ENCODE data around the gene APEH. TPM values are rescaled to one million over a fixed set of nuclear protein-coding genes. Genes with fewer than 3 reads are reported as not detected.

Gene APEH
- total and polyA plus RNA-seq, 2 donors (not counting 1 experiment from before 2014, with no cell fraction given) = 79.4 to 96.2 TPM

DNA sequence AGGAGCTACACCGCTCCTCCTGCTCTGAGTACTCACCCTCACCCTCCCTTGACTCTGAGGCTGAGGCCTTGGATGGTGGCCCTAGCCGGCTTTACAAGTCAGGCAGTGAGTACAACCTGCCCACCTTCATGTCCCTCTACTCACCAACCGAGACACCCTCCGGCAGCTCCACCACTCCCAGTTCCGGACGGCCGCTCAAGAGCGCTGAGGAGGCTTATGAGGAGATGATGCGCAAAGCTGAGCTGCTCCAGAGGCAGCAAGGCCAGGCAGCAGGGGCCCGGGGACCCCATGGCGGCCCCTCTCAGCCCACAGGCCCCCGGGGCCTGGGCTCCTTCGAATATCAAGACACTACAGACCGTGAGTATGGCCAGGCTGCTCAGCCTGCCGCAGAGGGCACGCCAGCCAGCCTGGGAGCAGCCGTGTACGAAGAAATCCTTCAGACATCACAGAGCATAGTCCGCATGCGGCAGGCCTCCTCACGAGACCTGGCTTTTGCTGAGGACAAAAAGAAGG, 21.2 kb upstream of the APEH start:
- no peaks in the 10 kb centered on the region for H3K79me2 ChIP-seq (ENCODE audit: control insufficient read depth, insufficient read depth, low read length)
- ATAC-seq (ENCODE audit: low read depth) (no peak), DNase-seq (no peak)
- H3K36me3 ChIP-seq (replicated peaks in 1 of 2; ENCODE audit: control extremely low read depth in 1 of 2, control insufficient read depth in 1 of 2, extremely low read depth in 1 of 2, insufficient read depth in 2 of 2, low read length in 1 of 2) = no peaks in the 10 kb centered on the region
- no peak overlapping the region for H3K9ac ChIP-seq (ENCODE audit: low read length)
- H3K4me3 Mint-ChIP-seq = no peak overlapping the region
- ChIA-PET CTCF (no interaction called here), POLR2A (no interaction called here)
- no peak overlapping the region for H3K27ac Mint-ChIP-seq
- intact Hi-C loops (cut with micrococcal nuclease) = no loop called here
- H3K9me3 ChIP-seq (ENCODE audit: control extremely low read depth in 1 of 3, control insufficient read depth in 2 of 3, insufficient read depth in 1 of 3, low read length in 2 of 3) = peaks cover 0 to 5% (median 0%) of the 10 kb centered on the region in 3 donors
- TF ChIP-seq EZH2 (IDR thresholded peaks at IDR 0.05; ENCODE audit: borderline replicate concordance, insufficient read depth, low read depth, low read length, poor library complexity, severe bottlenecking) = no peak
- TF ChIP-seq, protein P1, sequence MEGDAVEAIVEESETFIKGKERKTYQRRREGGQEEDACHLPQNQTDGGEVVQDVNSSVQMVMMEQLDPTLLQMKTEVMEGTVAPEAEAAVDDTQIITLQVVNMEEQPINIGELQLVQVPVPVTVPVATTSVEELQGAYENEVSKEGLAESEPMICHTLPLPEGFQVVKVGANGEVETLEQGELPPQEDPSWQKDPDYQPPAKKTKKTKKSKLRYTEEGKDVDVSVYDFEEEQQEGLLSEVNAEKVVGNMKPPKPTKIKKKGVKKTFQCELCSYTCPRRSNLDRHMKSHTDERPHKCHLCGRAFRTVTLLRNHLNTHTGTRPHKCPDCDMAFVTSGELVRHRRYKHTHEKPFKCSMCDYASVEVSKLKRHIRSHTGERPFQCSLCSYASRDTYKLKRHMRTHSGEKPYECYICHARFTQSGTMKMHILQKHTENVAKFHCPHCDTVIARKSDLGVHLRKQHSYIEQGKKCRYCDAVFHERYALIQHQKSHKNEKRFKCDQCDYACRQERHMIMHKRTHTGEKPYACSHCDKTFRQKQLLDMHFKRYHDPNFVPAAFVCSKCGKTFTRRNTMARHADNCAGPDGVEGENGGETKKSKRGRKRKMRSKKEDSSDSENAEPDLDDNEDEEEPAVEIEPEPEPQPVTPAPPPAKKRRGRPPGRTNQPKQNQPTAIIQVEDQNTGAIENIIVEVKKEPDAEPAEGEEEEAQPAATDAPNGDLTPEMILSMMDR (IDR thresholded peaks at IDR 0.05) = no peak
- H3K4me3 ChIP-seq (ENCODE audit: control extremely low read depth in 1 of 5, extremely low read depth in 1 of 5, insufficient read depth in 1 of 5, low read depth in 2 of 5, low read length in 4 of 5) = no peak overlapping the region
- H3K4me1 Mint-ChIP-seq = peaks cover 4% of the 10 kb centered on the region
- no peaks in the 10 kb centered on the region for H3K9me3 Mint-ChIP-seq (ENCODE audit: insufficient read depth)
- H2AFZ ChIP-seq (ENCODE audit: insufficient read depth, low read depth, low read length, poor library complexity, severe bottlenecking) = no peak overlapping the region
- no peak overlapping the region for H3K4me2 ChIP-seq (replicated peaks; ENCODE audit: low read depth, low read length, poor library complexity, severe bottlenecking)
- 78% methylated on average over 20 of the region's 21 CpGs for WGBS (ENCODE audit: insufficient coverage)
- H4K20me1 ChIP-seq (ENCODE audit: control insufficient read depth, insufficient read depth, low read length, poor library complexity, severe bottlenecking) = no peaks in the 10 kb centered on the region
- peaks cover 0 to 11% of the 10 kb centered on the region in 2 donors for H3K4me1 ChIP-seq (ENCODE audit: control insufficient read depth in 2 of 2, insufficient read depth in 2 of 2, low read length in 2 of 2)
- H3K27me3 Mint-ChIP-seq = no peaks in the 10 kb centered on the region
- no peak overlapping the region for H3K27ac ChIP-seq (ENCODE audit: low read length in 2 of 2)
- H3K27me3 ChIP-seq (replicated peaks in 1 of 4; ENCODE audit: control extremely low read depth in 1 of 4, control insufficient read depth in 3 of 4, insufficient read depth in 4 of 4, low read length in 3 of 4) = peaks cover 0 to 5% (median 0%) of the 10 kb centered on the region in 4 experiments

GRCh38 chr3:49653621-49654020, 20.5 kb upstream of the APEH start:
- Mint-ChIP-seq H3K4me1 (peaks cover 4% of the 10 kb centered on the region), H3K4me3 (no peak overlapping the region), H3K27me3 (no peaks in the 10 kb centered on the region), H3K27ac (no peak overlapping the region), H3K9me3 (ENCODE audit: insufficient read depth) (no peaks in the 10 kb centered on the region)
- no peak for ATAC-seq (ENCODE audit: low read depth)
- no peak overlapping the region for H3K4me3 ChIP-seq (ENCODE audit: control extremely low read depth in 1 of 5, extremely low read depth in 1 of 5, insufficient read depth in 1 of 5, low read depth in 2 of 5, low read length in 4 of 5)
- intact Hi-C loops (cut with micrococcal nuclease) = no loop called here
- CTCF ChIA-PET = no interaction called here
- POLR2A ChIA-PET = no interaction called here
- TF ChIP-seq, protein P1 (IDR thresholded peaks at IDR 0.05) = no peak
- no peak for TF ChIP-seq EZH2 (IDR thresholded peaks at IDR 0.05; ENCODE audit: borderline replicate concordance, insufficient read depth, low read depth, low read length, poor library complexity, severe bottlenecking)
- no peaks in the 10 kb centered on the region for H3K36me3 ChIP-seq (replicated peaks in 1 of 2; ENCODE audit: control extremely low read depth in 1 of 2, control insufficient read depth in 1 of 2, extremely low read depth in 1 of 2, insufficient read depth in 2 of 2, low read length in 1 of 2)
- H3K4me1 ChIP-seq (ENCODE audit: control insufficient read depth in 2 of 2, insufficient read depth in 2 of 2, low read length in 2 of 2) = peaks cover 0 to 11% of the 10 kb centered on the region in 2 donors
- H3K79me2 ChIP-seq (ENCODE audit: control insufficient read depth, insufficient read depth, low read length) = no peaks in the 10 kb centered on the region
- no peak overlapping the region for H3K4me2 ChIP-seq (replicated peaks; ENCODE audit: low read depth, low read length, poor library complexity, severe bottlenecking)
- H2AFZ ChIP-seq (ENCODE audit: insufficient read depth, low read depth, low read length, poor library complexity, severe bottlenecking) = no peak overlapping the region
- peaks cover 0 to 5% (median 0%) of the 10 kb centered on the region in 4 experiments for H3K27me3 ChIP-seq (replicated peaks in 1 of 4; ENCODE audit: control extremely low read depth in 1 of 4, control insufficient read depth in 3 of 4, insufficient read depth in 4 of 4, low read length in 3 of 4)
- no peak overlapping the region for H3K27ac ChIP-seq (ENCODE audit: low read length in 2 of 2)
- H3K9ac ChIP-seq (ENCODE audit: low read length) = no peak overlapping the region
- WGBS (ENCODE audit: insufficient coverage) = 92% methylated on average over 7 of the region's 8 CpGs
- no peaks in the 10 kb centered on the region for H4K20me1 ChIP-seq (ENCODE audit: control insufficient read depth, insufficient read depth, low read length, poor library complexity, severe bottlenecking)
- DNase-seq = no peak
- peaks cover 0 to 5% (median 0%) of the 10 kb centered on the region in 3 donors for H3K9me3 ChIP-seq (ENCODE audit: control extremely low read depth in 1 of 3, control insufficient read depth in 2 of 3, insufficient read depth in 1 of 3, low read length in 2 of 3)

All from B cell (primary cell).